Non-pigmented ciliary epithelial cell (primary cell): ENCODE data around the gene COX6A2.
"Not testable (repeated sequence)": the region's sequence is repeated elsewhere in the genome, so short reads cannot be mapped to it uniquely, and the experiment has no call there.

Experiments used
- DNase-seq: peaks from one replicate; pipeline ENCODE4 v3.0.0-alpha.2; 2010; ENCODE audit warnings: low read depth

COX6A2 gene

GRCh38 chr16:31438414-31438813, 10.3 kb upstream of the COX6A2 start:
- DNase-seq, result no peak

DNA sequence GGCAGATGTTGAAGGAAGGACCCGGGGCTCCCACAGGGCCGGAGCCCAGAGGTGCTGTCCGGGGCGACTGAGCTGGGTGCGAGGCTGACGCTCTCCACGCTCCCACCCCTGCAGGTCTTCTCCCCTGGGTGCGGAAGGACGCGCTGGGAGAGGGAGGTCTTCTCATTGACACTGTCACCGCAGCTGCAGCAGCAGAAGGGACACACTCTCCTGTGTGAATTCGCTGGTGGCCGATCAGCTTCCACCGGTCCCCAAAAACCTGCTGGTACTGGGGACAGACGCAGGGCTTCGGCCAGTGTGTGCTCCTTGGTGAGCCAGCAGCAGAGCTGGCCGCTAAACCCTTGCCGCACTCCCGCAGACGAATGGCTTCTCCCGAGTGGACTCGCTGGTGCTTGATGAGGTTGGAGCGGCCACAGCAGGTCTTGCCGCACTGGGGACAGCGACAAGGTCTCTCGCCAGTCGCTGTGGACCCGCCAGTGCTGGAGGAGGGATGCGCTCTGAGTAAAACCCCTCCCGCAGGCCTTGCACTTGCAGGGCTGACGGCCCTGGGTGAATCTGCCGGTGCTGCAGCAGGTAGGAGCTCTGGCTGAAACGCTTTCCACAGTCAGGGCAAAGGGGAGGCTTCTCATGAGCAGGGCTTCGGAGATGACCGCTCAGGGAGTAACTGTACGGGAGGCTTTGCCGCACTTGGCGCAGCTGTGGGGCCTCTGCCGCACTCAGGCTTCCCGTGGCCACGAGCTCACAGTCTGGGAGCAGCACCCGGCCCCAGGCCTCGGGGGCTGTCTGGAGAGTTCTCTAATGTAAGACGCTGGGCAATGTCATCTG, 8.3 kb upstream of the COX6A2 start:
- no peak for DNase-seq

GRCh38 chr16:31435341-31436220, 7.4 kb upstream of the COX6A2 start:
- DNase-seq, result no peak

DNA sequence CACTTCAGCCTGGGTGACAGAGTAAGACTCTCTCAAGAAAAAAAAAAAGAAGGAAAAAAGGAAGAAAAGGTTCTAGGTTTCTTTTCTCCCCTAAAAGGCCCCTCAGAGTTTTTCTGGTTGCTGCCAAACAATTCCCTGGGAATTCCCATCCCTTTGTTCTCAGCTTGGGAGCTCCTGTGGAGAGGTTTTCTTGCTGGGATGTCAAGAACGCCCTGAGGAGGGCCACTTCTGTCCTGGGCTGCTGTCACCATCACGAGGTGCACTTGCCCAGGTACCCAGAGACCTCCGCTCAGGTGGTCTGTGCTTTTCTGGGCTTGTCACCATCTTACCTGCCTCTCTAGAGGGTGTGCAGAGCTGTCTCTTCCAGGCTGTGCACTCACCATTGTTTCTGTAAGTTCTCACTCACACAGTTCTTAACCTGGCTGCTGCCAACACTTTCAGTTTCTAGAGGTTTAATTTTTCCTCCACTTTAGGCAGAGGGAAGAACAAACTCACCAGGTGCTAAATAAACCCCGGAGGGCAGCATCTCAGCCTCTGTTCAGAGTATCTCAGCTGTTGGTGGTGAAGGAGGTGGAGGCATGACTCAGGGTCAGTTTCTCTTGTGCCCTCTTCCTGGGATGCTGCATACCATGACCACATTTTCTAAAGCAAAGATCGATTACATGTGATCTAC, 2.4 kb upstream of the COX6A2 start:
- no peak for DNase-seq

DNA sequence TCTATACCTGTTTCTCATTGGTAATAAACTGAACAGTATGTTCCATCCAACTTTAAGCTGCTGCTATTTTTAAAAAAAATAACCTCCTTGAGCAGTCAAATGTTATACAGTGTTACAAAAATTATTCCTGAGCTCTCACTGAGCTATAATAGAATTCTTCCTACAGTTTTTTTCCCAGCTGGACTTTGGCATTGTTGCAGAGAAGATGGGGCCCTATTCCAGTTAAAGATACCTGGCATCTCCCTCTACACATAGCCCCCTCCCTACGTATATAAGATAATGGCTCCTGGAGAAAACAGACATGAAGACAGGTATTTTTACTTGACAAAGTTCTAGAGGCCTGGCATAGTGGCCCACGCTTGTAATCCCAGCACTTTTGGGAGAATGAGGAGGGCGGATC, 1.6 kb upstream of the COX6A2 start:
- no peak for DNase-seq

- DNase-seq, result no peak
Observed at GRCh38 chr16:31429314-31429713, 1.2 kb upstream of the COX6A2 start.

- no peak for DNase-seq
Observed at GRCh38 chr16:31428638-31429247, 583 bp upstream of the COX6A2 start.

DNA sequence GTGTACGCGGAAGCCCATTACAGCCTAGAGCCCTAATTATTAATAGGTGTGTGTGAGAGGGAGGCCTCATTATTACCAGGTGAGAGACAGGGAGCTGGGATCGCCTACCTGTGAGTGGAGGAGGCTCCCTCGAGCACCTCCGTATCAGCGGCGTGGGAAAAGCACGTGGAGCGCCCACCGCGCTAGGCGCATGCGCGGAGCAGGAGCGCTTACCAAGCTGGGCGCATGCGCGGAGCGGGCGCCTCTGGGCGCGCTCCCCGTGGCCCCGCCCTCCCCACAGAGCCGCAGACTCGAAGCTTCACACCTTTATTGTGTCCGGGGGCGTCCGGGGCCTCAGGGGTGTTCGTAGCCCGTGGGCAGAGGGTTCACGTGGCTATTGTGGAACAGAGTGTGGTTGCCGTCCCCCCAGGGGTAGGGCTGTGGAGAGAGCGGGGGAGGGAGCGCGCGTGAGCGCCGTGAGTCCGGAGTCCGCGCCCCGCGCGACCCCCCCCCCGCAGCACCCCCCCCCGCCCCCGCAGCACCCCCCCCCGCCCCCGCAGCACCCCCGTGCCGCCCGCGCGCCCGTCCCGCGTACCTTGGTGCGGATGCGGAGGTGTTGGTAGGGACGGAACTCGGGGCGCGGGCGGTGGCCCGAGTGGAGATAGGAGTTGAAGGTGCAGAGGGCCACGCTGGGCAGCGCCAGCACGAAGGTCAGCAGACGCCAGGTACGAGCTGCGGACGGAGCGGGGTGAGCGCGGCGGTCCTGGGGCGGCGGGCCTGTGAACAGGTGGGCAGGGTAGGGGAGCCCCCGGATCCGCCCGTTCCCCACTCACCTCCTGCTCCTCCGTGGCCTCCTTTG, 500 bp downstream of the COX6A2 start:
- no peak for DNase-seq

- no peak for DNase-seq
Observed at GRCh38 chr16:31423801-31424200, 4.4 kb downstream of the COX6A2 start.

- no peak for DNase-seq
Observed at GRCh38 chr16:31423241-31423640, 4.9 kb downstream of the COX6A2 start.

GRCh38 chr16:31421587-31421986, 6.6 kb downstream of the COX6A2 start:
- no peak for DNase-seq

- DNase-seq, result no peak
Observed at GRCh38 chr16:31420037-31420436, 8.1 kb downstream of the COX6A2 start.

DNA sequence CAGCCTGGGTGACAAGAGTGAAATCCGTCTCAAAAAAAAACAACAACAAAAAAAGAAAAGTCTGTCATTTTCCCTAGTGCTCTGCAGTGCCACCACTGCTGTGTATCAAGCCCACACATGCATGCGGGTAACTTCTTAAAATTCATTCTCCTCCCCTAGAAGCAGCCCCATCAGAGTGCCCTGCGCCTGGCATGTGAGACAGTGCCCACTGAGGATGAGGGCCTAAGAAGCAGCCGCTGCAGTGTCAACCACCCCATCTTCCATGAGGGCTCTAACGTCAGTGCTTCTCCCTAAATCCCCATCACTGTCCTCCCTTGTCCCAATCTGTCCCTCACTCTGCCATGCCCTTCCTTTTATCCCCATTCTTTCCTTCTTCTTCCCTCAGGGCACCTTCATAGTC, 10.2 kb downstream of the COX6A2 start:
- no peak for DNase-seq

DNA sequence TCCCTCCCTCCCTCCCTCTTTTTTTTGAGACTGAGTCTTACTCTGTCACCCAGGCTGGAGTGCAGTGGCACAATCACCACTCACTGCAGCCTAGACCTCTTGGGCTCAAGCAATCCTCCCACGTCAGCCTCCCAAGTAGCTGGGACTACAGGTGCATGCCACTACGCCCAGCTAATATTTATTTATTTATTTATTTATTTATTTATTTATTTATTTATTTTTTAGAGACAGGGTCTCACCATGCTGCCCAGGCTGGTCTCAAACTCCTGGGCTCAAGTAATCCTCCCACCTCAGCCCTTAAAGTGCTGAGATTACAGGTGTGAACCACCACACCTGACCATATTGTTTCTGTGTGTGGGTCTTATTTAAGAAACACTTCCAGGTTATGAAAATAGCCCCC, 11.1 kb downstream of the COX6A2 start:
- DNase-seq, result not testable (repeated sequence)

DNA sequence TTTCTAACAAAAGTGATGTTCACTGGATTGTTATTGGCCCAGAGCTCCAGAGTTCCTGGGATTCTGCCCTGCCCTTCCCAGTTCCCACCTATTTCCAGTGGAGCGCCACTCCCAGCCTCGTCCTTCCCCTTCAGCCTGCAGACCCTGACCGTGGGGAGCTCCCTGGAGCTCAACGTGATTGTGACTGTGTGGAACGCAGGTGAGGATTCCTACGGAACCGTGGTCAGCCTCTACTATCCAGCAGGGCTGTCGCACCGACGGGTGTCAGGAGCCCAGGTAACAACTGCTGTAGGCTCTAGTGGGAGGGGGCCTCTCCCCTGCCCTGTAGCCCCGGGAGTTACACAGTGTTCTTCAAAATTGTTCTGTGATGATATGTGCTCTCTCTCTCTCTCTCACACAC, 11.8 kb downstream of the COX6A2 start:
- no peak for DNase-seq

- DNase-seq, result no peak
Observed at GRCh38 chr16:31414706-31415105, 13.5 kb downstream of the COX6A2 start.

- no peak for DNase-seq
Observed at GRCh38 chr16:31413943-31414342, 14.2 kb downstream of the COX6A2 start.

GRCh38 chr16:31413381-31413780, 14.8 kb downstream of the COX6A2 start:
- no peak for DNase-seq

DNA sequence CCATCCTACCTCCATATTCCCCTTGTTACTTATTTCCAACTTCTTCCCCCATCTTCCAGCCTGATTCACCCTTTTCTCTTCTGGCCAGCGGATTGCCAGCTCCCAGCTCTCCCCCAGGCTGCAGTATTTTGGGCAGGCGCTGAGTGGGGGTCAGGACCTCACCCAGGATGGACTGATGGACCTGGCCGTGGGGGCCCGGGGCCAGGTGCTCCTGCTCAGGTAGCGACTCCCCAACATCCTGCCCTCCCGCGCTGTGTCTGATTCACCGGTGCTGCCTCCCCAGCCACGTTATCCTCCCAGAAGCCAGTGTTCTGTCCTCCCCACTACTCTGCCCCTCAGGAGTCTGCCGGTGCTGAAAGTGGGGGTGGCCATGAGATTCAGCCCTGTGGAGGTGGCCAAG, 15.4 kb downstream of the COX6A2 start:
- DNase-seq, result no peak

DNA sequence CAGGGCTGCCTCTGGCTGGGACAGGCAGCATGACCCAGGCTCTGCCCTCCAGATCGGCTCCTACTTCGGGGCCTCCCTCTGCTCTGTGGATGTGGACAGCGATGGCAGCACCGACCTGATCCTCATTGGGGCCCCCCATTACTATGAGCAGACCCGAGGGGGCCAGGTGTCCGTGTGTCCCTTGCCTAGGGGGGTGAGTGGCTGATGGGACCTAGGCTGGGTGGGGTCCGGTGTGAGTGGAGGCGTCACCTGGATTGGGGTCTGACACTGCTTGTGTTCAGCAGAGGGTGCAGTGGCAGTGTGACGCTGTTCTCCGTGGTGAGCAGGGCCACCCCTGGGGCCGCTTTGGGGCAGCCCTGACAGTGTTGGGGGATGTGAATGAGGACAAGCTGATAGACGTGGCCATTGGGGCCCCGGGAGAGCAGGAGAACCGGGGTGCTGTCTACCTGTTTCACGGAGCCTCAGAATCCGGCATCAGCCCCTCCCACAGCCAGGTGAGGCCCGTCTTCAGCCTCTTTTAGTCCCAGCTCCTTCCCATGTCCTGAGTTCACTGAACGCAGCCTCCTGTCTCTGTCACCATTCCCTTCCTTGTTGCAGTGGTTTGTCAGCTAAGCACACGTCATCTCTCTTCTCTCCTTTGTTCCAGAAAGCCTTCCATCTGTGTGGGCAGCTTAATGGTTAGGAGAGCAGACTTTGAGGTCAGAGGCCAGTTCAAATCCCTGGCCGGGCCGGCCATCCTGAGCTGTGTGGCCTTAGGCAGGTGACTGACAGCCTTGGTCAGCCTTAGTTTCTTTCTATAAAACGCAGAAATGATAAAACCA, 16.9 kb downstream of the COX6A2 start:
- no peak for DNase-seq
